Hippocampal formation (tissue), 2 donors: Measurements from ENCODE around the gene LIPH.
"Not testable (repeated sequence)": the region's sequence is repeated elsewhere in the genome, so short reads cannot be mapped to it uniquely, and the experiment has no call there.

Experiments used
- DNase-seq, 2 donors: peaks; one replicate each; lab custom pipeline; 2025; lab: John Stamatoyannopoulos, UW

Gene LIPH

GRCh38 chr3:185486394-185486793 is 66.0 kb downstream of the LIPH start:
- DNase-seq: no peak

DNA sequence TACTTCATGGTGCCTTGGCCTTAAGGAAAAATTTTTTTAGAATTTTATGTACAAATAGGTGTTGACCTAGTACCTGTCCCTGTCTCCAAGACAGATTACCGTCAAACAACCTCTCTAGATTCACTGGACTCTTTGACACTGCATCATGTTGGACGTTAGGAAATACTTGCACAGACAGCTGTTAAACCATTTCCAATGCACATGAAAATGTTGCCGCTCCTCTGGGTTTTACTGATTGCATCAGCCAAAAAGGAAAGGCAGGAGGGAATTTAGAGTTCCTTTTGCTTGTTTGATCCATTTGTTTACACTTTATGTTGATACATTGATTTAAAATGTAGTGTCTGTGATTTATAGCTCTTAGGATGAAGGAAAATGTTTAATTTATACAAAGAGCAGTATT is 68.1 kb downstream of the LIPH start:
- no peak for DNase-seq

DNA sequence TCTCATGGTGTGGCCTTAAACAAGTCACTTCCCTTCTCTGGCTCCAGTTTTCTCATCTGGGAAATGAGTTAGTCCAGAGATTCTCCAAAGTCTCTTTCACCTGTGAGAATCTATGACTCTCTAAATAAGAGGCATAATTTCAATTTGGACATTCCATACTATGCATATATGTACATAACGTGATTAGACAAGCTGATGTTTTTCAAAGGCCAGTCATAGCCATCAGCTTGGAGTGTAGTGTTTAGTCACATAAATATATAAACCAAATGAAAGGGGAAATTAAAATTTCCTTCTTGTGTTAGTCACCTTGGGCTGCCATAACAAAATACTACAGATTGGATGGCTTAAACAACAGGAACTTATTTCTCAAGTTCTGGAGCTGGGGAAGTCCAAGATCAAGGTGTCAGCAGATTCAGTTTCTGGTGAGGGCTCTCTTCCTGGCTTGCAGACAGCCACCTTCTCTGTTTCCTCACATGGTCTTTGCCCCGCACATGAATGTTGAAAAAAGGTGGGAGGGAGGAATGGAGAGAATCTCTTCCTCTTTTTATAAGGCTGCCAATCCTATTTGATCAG is 72.9 kb downstream of the LIPH start:
- DNase-seq: no peak

DNA sequence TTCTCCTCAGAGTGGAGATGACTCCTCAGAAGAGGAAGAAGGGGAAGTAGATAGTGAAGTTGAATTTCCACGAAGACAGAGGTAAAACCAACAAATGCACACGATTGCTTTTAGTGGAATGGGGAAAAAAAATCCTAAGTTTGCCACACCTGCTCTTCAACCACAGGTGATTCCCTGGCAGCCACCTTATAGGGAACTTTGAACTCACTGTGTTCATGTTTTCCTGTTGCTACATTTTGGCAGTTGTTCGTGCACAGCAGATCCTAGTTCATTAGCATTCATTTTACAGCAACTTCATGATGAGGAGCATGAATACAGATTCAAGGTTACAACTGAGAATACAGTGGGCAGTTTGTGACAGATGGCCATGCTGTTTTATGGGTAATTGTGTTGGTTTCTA is 75.1 kb downstream of the LIPH start:
- no peak for DNase-seq

DNA sequence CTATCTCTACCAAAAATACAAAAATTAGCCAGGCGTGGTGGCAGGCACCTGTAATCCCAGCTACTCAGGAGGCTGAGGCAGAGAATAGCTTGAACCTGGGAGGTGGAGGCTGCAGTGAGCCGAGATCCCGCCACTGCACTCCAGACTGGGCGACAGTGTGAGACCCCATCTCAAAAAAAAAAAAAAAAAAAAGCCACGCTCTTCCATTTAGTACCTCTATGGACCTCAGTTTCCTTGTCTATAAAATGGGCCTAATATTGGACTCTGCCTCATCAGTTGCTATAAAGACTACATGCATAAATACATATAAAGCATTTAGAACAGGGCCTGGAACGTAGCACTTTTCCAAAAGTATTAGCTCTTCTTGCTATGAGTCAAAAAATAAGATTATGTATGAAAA is 77.5 kb downstream of the LIPH start:
- not testable (repeated sequence) for DNase-seq

DNA sequence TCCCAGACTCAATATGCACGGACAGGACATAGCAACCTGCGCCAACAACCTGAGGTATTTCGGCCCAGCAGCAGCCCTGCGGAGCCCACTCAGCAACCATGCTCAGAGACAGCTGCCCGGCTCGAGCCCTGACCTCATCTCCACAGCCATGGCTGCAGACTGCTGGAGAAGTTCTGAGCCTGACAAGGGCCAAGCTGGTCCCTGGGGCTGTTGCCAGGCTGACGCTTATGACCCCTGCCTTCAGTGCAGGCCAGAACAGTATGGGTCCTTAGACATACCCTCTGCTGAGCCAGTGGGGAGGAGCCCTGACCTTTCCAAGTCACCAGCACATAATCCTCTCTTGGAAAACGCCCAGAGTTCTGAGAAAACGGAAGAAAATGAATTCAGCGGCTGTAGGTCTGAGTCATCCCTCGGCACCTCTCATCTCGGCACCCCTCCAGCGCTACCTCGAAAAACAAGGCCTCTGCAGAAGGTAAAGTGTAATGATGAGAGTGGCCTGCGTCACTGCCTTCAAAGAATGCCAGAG is 79.0 kb downstream of the LIPH start:
- no peak for DNase-seq

- no peak for DNase-seq
These were observed 82.1 kb downstream of the LIPH start for GRCh38 chr3:185470323-185470722.

DNA sequence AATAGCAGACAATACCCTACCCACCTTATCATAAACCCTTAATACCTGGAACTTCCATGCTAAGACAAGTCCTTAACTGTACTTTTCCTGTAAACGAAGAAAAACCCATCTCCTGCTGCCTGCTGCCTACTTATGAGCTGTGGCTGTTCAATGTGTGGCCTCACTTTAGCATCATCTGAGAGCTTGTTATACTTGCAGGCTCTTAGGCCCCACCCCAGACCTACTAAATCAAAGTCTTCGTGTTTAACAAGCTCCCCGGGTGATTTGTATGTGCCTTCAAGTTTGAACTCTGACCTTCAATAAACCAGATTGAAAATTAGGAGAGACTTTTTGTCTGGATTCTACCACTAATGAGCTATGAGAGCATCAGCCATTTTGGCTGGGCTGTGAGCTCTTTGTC is 82.8 kb downstream of the LIPH start:
- no peak for DNase-seq

- not testable (repeated sequence) for DNase-seq
These were observed 86.3 kb downstream of the LIPH start for GRCh38 chr3:185466123-185466522.

DNA sequence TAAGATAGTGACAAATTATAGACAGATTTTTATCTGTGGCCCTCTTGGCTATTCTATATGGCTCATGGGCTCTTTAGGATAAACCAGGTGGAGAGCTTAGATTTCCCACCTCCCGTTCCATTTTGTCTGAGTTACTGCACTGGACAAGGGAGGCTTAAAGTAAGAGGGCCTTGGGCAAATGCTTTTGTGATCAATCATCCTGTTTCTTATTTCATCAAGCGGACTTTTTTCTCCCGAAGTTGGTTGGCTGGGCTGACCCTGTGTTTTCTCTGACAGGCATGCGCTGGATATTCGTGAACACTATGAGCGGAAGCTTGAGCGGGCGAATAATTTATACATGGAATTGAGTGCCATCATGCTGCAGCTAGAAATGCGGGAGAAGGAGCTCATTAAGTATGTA is 86.9 kb downstream of the LIPH start:
- no peak for DNase-seq

- no peak for DNase-seq
These were observed 91.6 kb downstream of the LIPH start for GRCh38 chr3:185460719-185461350.

- DNase-seq: no peak
These were observed 92.1 kb downstream of the LIPH start for GRCh38 chr3:185460309-185460708.

DNA sequence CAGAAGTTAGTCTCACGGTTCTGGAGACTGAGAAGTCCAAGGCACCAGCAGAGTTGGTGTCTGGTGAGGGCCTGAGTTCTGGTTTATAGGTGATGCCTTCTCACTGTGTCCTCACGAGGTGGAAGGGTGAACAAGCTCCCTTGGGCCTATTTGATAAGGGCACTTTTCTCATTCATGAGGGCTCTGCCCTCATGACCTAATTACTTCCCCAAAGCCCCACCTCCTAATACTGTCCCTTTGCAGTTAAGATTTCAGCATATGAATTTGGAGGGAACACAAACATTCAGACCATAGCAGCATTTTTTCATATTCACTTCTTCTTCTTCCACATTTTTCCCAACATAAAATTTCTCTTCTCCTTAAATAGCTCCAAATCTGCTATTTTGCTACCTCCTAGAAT is 95.0 kb downstream of the LIPH start:
- DNase-seq: no peak
